Posterior cingulate gyrus (tissue), 11 donors: ENCODE measurements around the gene IGF1R.

Source experiments
- DNase-seq, 10 donors: peaks; one replicate each; pipeline versions ENCODE4 v3.0.0 to v3.0.0-alpha.2; 2020 to 2021; ENCODE audit warnings: mixed read lengths in 3 of 10
- intact Hi-C: fragments of 100-400 bp; cut with DNase I; formaldehyde crosslinking; loops from one replicate; pipeline ENCODE4 v1.15.1; 2023

IGF1R gene

DNA sequence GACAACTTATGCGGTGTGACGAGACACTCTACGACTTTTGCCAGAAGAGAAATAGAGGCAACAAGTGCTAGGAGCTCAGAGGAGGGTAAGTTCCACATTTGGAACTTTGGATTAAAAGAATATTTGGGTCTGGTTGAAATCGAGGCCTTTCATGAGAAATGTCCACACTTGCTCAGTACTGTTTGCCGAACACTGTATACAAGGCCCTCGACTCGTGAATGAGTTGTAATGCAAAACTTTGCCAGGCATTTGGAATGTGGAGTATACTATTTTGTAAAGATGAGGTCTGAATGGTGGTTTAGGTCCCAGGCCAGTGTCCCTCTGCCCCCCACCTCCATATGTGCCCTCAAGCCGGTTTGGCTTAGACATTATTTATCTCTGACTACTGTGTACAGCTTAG is 73.9 kb downstream of the IGF1R start:
- intact Hi-C loops, result no loop called here

DNA sequence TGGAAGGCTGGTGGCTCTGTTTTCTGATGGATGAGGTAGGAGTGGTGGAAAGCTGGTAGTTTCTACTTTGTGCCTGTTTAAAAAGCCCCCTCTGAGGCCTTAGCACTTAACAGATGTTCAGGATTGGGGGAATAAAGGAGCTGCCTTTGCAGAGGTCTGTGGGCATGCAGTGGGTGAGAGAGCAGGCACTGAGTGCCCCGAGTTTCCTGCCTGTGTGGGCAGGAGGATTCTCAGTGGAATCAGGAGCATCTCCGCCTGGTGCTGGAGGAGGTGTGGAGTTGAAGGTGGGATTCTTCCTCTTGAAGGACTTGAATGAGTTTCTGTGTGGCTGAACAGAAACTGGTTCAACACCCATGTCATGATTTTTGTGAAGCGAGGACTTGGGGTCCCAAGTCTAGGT is 74.3 kb downstream of the IGF1R start:
- no peak for DNase-seq
- intact Hi-C loops, result no loop called here

More for the DNA sequence above, 73.9 kb downstream of the IGF1R start:
- no peak for DNase-seq

DNA sequence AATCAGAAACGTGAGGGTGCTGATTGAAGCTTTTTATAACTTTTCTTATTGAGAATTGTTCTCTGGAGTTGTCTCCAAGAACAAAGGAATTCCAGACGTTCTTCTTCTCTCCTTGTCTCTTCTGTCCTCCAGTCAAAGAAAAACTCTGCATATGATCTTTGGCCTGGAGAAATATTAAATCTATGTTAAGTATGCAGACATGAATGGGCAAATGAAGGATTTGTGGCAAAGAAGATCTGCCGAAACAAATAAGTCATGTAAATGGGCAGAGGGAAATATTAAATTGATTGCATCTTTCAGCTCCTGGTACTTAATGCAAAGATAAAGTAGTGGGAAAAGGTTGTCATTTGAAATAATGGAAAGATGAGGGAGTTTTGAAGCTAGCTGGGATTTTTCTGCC is 74.9 kb downstream of the IGF1R start:
- no peak for DNase-seq
- intact Hi-C loops, result no loop called here

DNA sequence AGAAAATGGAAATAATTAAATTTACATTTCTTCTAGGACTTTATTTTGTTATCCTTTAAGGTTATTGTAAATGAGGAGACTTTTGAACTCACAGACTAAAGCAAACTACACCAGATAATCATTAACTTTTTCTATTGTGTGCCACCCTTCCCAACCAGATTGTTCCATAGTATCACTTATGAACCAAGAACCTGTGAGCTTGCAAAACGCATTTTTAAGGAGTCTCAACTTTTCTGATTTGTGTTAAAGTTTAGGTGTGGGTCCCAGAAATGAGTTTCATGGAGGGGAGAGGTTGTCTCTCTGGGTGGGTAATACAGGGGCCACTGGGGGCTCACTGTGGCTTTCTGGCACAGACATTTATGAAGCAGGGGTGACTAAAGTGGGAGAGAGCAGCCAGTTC is 75.7 kb downstream of the IGF1R start:
- DNase-seq, result no peak
- intact Hi-C loops, result no loop called here

DNA sequence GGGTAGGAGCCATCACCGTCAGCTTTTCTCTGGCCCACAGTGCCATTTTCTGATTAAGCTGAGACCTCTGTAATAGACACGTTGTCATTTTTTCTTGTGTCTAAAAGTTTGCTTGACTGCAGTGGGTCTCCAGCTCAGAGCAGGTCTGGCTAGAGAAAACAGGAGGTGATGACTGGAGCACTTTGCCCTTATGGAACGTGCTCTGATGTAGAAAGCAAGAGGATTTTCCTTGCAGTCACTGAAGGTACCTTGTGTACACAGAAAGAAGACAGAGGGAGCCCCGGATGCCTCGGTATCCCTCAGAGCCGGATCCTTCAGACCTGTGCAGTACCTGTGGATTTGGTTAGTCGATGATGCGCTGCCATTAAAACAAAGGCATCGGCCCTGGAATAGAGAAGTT is 76.2 kb downstream of the IGF1R start:
- intact Hi-C loops, result no loop called here

DNA sequence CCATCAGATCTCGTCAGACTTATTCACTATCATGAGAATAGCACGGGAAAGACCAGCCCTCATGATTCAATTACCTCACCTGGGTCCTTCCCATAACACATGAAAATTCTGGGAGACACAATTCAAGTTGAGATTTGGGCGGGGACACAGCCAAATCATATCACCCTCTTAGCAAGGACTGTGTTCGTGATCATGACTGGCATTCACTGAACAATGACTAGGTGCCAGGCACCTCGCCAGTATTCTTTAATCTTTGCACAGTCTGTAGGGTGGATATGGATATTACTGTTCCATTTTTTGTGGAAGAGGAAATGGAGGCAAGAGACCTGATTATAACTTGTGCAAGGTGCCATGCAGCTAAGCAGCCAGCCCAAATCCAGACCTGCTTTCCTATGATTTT is 77.5 kb downstream of the IGF1R start:
- intact Hi-C loops, result no loop called here
- DNase-seq, result no peak

More for the DNA sequence above, 76.2 kb downstream of the IGF1R start:
- no peak for DNase-seq

DNA sequence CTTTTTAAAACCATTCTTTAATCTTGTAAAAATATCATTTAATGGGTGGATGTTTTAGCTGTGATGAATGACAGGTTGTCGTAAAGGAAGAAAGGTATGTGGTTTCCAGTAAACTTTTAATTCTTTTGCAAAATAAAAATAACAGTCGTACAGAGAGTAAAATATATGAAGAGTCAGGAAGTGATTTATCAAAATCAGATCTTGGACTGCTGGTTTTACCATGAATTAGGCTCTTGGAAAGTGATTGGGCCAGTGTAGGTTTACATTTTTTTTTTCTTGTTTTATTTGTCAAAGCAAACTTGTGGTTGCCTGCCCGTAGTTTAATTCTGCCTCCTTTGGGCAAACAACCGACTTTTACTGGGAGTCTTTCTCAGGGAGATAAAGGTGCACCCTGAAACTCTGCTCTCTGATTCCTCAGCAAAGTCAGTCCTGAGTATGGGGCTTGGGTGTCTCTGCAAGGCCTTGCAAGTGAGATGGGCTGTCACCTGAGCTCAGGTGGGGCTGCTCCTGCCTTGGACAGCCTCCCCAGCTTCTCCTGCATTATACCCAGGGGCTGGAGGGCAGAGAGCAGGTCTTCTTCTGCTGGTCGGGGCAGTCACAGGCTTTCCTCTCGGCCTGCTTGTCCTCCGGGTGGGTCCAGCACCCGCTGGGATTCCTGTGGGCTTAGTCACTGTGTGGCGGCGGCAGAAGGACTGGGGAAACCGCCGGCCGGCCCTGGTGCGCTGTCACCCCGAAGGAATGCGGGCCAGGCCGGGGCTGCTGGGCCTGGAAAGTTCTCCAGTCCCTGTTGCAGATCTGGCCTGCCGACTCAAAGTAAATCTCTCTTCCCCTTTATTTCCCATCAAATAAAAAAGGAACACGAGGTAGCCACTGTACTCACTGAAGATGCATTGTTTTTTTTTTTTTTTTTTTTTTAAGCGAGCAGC is 79.0 kb downstream of the IGF1R start:
- DNase-seq, result peak in 2 of 10 donors; percentile 50 to 85
- intact Hi-C loops, result no loop called here

DNA sequence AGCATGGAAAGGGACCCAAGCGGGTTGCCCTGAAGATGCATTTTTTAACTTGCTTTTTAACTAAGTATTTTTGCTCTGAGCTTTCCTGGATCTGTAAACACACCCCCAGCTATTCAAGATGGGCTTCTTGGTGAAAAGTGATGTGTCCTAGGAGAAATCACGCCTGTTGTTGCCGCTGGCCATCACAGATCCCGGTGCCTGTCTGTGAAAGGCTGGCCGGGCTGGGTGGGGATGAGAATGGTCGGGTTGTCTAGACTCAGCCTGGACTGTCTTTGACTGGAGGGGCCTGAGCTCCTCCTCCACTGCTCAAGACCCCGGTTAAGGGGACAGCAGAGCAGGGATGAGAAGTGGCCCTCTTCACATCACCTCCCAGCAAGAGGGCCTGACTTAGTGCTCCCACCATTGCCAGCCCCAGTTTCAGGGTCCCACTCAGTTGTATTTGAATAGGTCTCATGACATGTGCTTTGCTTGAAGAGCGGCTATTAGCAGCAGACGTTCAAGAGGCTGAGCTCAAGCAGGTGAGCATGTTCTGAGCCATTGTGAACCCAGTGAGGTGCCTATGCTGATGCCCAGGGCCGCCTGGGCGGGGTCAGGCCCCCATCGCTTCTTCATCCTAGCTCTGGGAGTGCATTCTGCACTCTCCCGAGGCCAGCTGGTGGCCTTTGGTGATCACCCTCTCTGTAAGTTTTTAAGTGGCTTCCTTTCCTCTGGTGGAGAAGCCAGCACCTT is 79.9 kb downstream of the IGF1R start:
- intact Hi-C loops, result no loop called here
- no peak for DNase-seq

DNA sequence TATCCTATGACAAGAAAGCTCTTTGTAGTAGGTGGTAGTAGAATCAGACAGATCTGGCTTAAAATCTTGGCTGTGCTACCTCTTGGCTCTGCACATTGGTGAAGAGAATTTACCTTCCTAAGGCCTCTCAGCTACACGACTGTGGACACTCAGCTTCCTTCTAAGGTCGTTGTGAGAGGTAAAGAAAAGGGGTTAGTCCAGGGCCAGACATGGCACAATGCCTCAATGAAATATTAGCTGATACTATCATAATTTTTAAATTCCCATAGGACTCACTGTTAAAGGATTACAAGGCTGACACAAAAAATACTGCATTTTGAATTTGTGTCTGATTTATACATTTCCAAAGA is 80.4 kb downstream of the IGF1R start:
- intact Hi-C loops, result no loop called here
- no peak for DNase-seq

DNA sequence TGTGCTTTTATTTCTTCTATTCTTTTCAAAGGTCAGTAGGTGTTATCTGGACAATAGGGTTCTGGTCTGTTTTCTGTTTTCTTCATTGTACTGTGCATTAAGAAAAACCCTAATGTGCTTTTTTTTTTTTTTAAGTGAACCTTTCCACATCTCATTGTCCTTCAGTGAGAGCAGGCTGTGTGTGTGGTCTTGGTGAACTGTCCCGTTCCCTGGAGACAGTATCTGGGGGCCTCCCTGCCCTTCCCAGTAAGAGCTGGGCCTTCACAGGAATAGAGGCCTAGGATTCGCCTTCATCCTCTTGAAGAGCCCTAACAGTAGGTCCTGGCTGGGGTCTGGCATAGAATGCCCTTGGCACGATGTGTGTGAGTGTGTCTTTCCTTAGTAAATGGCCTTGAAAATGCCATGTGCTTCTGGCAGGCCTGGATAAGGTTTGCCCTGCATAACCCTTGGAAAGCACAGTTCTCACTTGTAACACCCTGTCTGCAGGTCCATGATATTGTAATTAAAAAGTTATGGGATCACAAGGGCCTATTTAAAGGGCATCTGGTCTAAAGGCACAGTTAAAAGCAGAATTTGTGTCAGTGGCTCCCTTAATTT is 81.2 kb downstream of the IGF1R start:
- DNase-seq, result no peak

DNA sequence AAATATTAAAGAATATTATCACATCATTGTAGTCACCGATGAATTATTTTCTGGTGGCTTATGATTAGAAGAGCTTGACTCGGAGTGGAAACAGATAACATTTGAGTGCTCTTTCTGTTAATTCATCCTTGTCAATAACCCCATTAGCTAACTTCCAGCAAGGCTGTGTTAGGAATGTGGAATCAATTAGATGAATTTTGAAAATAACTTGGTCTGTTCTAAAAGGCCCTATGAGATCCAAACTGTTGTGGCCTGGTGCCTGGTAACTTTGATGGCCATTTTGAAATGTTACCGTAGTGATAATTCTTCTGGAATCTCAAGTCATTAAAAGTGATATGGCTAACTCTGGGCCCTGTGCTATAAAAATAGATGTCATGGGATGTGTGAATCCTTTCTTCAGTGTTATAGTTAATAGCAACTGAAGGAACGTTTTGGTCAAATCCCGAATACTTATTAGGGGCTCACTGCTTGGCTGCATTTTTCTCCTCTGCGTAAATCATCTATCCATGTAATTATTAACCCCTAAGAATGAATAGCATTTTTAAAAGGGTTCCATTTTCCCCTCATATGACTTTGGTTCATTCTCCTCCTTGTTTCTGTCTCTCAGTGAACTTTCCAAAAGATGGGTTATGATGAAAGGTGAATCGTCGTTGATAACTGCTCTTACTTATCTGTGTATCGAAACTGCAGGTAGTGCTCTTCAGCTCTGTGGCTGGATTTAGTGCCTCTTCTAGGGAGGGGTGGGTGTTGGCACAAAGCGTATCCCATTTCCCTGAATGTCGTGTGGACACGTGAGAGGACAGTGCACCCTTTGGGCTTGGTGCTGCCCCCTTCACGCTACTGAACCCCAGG is 82.7 kb downstream of the IGF1R start:
- intact Hi-C loops, result no loop called here
- no peak for DNase-seq

More for the DNA sequence above, 81.2 kb downstream of the IGF1R start:
- intact Hi-C loops, result no loop called here

DNA sequence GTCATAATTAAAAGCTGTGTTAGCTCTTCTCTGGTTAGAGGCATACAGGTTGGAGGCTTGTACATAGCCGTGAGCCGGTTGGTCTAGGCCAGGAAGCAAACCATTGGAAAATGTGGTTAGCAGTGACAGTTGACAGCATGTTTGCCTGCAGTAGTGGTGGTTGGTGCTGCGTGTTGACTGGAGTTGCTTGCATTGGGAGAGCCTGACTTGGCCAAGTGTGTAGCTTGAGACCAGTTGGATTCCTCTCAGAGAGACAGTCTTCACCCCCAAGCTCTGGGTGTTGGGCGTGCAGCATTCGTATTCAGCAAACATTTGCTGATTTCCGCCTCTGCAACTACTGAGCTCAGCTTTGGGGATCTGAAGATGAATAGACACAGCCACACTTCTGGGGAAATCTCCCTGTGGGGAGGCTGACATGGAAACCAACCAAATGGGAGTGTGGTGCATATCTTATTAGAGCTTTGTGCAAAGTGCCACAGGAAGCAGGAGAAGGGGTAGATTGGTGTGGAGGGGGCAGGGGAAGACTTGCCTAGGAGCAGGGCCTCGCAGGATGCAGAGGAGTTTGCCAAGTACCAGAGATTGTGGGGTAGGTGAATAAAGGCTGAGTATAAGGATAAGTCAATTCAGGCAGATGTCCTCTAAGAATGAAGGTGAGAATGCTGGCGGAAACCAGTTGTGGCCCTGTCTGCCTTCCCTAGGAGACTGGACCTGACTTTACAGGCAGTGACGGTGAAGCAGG is 83.5 kb downstream of the IGF1R start:
- intact Hi-C loops, result no loop called here
- DNase-seq, result no peak

DNA sequence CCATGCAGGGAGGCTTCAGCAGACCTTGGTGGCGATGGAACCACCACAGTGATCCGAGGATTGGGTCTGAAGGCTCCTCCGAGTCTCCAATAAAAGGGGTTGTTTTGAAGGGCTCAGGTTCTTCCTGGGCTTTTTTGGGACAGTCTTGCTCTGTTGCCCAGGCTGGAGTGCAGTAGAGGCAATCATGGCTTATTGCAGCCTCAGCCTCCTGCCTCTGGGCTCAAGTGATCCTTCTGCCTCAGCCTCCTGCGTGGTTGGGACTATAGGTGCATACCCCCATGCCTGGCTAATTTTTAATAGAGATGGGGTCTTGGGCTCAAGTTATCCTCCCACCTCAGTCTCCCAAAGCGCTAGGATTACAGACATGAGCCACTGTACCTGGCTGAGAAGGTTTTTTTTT is 84.8 kb downstream of the IGF1R start:
- intact Hi-C loops, result no loop called here
- no peak for DNase-seq

DNA sequence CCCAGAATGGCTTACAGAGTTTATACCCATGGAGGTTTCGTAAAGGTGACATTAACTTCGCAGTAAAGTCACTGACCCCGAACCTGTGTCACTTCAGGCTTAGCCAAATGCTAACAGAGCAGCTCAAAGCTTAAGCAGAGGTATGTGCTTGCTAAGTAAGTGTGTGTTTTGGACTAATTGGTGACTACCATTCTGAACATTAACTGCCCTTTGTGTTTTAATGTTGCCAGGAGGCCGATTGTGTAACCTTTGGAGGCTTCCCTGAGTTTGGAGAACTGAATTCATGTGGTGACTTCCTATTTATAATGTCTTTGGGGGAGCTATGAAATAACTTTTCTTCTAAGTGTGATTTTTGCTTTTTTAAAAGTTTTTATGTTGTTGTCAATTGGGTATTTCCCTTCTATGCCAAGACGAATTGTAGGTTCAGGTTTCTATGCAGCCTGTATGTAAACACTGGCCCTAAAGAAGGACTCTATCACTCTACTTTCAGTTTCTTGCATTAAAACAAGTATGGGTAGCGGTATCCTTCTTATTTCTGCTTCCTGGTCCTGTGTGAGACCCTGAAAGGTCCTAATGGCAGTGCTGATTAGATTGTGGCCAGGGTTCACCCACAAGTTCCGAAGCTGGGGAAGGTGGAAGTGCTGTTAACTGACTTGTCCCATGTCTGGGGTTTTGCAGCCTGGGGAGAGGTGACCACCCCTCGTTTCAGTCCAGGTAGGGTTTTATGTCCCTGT is 86.3 kb downstream of the IGF1R start:
- no peak for DNase-seq
- intact Hi-C loops, result no loop called here

DNA sequence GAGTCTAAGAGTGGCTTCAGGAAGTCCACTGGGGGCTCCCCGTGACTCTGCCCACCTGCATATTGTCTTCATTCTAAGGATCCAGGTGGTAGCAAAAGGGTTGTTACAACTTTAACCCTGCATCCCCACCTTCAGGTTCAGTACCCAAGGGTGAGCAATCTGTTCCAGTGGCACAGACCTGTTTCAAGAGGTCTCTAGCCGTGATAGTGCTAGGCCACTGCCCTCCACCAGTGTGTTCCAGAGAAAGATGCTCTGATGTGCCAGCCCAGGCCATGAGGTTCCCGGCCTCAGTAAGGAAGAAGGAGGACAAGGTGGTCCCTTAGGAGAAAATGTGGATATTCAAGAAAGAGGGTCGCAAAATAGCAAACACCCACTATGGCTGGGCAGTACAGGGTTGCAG is 87.0 kb downstream of the IGF1R start:
- intact Hi-C loops, result no loop called here
- DNase-seq, result no peak

DNA sequence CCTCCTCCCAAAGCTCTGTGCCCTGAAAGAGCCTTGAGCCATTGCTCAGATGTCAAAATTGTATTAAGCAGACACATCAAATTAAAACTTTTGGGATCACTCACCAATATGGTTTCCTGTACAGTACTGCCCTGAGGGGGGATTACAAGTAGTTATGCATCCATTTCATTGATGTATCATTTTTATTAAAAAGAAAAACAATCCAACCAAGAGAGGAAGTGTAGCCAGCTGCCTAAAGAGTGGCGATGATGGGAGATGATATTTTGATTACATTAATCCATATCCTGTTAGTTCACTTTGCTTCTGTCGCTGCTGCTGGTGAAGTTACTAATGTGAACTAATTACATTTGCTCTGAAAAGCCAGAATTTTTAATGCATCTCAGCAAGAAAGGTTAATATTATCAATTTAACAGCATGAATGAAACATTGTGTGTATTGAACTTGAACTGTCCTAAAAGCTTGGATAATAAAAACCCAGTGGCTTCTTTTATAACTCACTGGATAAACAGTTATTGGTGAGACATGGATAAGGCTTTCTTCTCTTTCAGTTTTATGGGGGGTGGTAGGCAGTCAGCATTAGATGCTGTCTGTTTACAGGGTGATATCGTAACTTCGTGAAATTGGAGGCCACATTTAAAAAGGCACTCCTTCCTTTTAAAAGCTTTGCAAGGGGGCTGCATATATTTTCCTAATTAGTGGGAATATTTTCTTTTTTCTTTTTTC is 87.7 kb downstream of the IGF1R start:
- intact Hi-C loops, result no loop called here
- DNase-seq, result no peak

DNA sequence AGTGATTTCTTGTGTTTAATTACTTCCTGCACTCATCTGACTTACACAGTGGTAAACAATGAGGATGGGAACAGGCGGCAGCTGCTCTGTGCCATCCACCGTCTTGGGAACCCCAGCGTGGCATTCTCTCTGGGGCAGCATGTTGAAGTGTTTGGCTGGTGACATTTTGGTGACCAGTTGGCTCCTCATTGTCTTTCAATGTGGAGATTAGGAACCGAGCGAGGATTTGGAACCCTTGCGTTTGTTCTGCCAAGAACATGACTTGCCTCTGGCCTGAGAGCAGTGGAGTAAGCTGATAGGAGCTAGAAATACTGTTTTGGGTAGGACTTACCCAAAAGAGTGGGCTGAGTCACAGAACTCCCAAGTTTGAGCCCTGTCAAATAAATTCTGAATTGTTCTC is 88.8 kb downstream of the IGF1R start:
- intact Hi-C loops, result no loop called here
- DNase-seq, result no peak

DNA sequence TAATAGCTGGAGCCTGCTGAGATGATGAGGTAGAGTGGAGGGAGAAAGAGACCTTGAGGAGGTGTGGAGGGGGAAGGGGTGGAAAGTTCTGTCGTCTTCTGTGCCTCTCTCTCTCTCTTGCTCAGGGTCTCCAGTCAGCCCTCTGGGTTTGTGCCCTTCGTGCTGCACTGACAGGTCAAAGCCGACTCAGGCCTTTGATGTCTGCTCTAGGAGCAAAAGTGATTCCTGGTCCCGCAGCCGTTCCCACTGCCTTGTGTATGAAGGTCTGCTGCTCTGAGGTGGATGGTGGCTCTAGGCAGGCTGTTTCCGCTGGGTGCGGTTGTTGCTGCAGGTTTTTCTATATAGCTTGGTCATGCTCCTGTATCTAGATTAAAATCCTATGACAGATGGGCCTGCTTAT is 89.4 kb downstream of the IGF1R start:
- intact Hi-C loops, result no loop called here
- DNase-seq, result no peak
